Endothelial cell (in vitro differentiated cells): Measurements from ENCODE around the gene CAPN15. TPM values are rescaled to one million over a fixed set of nuclear protein-coding genes. Genes with fewer than 3 reads are reported as not detected.
"Not testable (repeated sequence)": the region's sequence is repeated elsewhere in the genome, so short reads cannot be mapped to it uniquely, and the experiment has no call there.

Experiments
- DNase-seq: peaks from one replicate; pipeline ENCODE4 v3.0.0; 2021; ENCODE audit warnings: low spot score
- H3K27ac Mint-ChIP-seq: one replicate; pipeline ENCODE4 v1.8.0; 2021; ENCODE audit warnings: mixed read lengths, inconsistent platforms; ENCODE audit not compliant: unreplicated experiment
- H3K27me3 Mint-ChIP-seq: one replicate; pipeline ENCODE4 v1.8.0; 2021; ENCODE audit warnings: mild to moderate bottlenecking, moderate library complexity, mixed read lengths, inconsistent platforms; ENCODE audit not compliant: unreplicated experiment
- H3K36me3 Mint-ChIP-seq: one replicate; pipeline ENCODE4 v1.8.0; 2021; ENCODE audit warnings: mild to moderate bottlenecking, low read depth, mixed read lengths, inconsistent platforms; ENCODE audit not compliant: unreplicated experiment
- H3K4me1 Mint-ChIP-seq: one replicate; pipeline ENCODE4 v1.8.0; 2021; ENCODE audit warnings: mild to moderate bottlenecking, mixed read lengths, inconsistent platforms; ENCODE audit not compliant: unreplicated experiment
- H3K4me3 Mint-ChIP-seq: one replicate; pipeline ENCODE4 v1.8.0; 2021; ENCODE audit warnings: mild to moderate bottlenecking, mixed read lengths, inconsistent platforms; ENCODE audit not compliant: unreplicated experiment
- H3K9me3 Mint-ChIP-seq: one replicate; pipeline ENCODE4 v1.8.0; 2021; ENCODE audit warnings: mixed read lengths, inconsistent platforms; ENCODE audit not compliant: unreplicated experiment
- CTCF ChIP-seq: fragments of 200-600 bp; sonication (generic); IDR thresholded peaks from one replicate; pipeline ENCODE4 v1.5.0; 2021; ENCODE audit warnings: antibody characterized with exemption; ENCODE audit not compliant: unreplicated experiment
- total RNA-seq: library from RNA; stranded (reverse); fragmentation: NEBNext Ultra II Directional; extraction: Animal tissue kit (Norgen Biotek cat#: 25700); gene quantifications from one replicate; pipeline ENCODE4 v1.2.1, GENCODE V29; 2021; ENCODE audit not compliant: unreplicated experiment

The CAPN15 gene
- total RNA-seq, 1 donor from 2014 or later, result 49.0 TPM

GRCh38 chr16:490768-491167 is 36.7 kb upstream of the CAPN15 start:
- peaks cover 6% of the 10 kb centered on the region for H3K4me1 Mint-ChIP-seq
- H3K27me3 Mint-ChIP-seq, result peaks cover 4% of the 10 kb centered on the region
- TF ChIP-seq CTCF, result no peak
- no peaks in the 10 kb centered on the region for H3K9me3 Mint-ChIP-seq
- no peak for DNase-seq
- no peak overlapping the region for H3K4me3 Mint-ChIP-seq
- H3K27ac Mint-ChIP-seq, result no peak overlapping the region
- H3K36me3 Mint-ChIP-seq, result peaks cover 30% of the 10 kb centered on the region

GRCh38 chr16:491220-491919 is 36.1 kb upstream of the CAPN15 start:
- Mint-ChIP-seq H3K27ac (no peak overlapping the region), H3K27me3 (peaks cover 1% of the 10 kb centered on the region), H3K9me3 (no peaks in the 10 kb centered on the region), H3K36me3 (peaks cover 30% of the 10 kb centered on the region), H3K4me1 (peaks cover 10% of the 10 kb centered on the region), H3K4me3 (no peak overlapping the region)
- DNase-seq, result no peak
- no peak for TF ChIP-seq CTCF

- Mint-ChIP-seq H3K27me3 (peaks cover 1% of the 10 kb centered on the region), H3K9me3 (no peaks in the 10 kb centered on the region), H3K36me3 (peaks cover 26% of the 10 kb centered on the region), H3K4me1 (peaks cover 20% of the 10 kb centered on the region), H3K4me3 (peak overlapping the region; percentile 42), H3K27ac (no peak overlapping the region)
- DNase-seq, result no peak
- TF ChIP-seq CTCF, result no peak
Observed at GRCh38 chr16:492211-492875, 35.2 kb upstream of the CAPN15 start.

- not testable (repeated sequence) for DNase-seq, H3K27ac Mint-ChIP-seq, H3K9me3 Mint-ChIP-seq, H3K27me3 Mint-ChIP-seq, H3K4me3 Mint-ChIP-seq
- Mint-ChIP-seq H3K36me3 (peaks cover 14% of the 10 kb centered on the region), H3K4me1 (peaks cover 30% of the 10 kb centered on the region)
Observed at GRCh38 chr16:494676-495075, 32.8 kb upstream of the CAPN15 start.

- no peak for TF ChIP-seq CTCF
- peak; percentile 61 for DNase-seq
- Mint-ChIP-seq H3K27ac (no peak overlapping the region), H3K27me3 (no peaks in the 10 kb centered on the region), H3K9me3 (no peaks in the 10 kb centered on the region), H3K4me1 (peaks cover 33% of the 10 kb centered on the region), H3K4me3 (peak overlapping the region; percentile 51), H3K36me3 (peaks cover 9% of the 10 kb centered on the region)
Observed at GRCh38 chr16:495127-495748, 32.3 kb upstream of the CAPN15 start.
